Mesothelial cell of epicardium (in vitro differentiated cells): ENCODE results near the gene ZG16B. TPM values are rescaled to one million over a fixed set of nuclear protein-coding genes. Genes with fewer than 3 reads are reported as not detected.

Experiments used
- DNase-seq, 2 experiments: peaks; one replicate each; pipeline ENCODE4 v3.0.0; 2021; ENCODE audit warnings: low spot score in 2 of 2; ENCODE audit not compliant: unreplicated experiment in 2 of 2
- H3K27ac Mint-ChIP-seq: 2 replicates; pipeline ENCODE4 v1.8.0; 2021; ENCODE audit warnings: mixed read lengths
- H3K27me3 Mint-ChIP-seq: 2 replicates; pipeline ENCODE4 v1.8.0; 2021; ENCODE audit warnings: low read depth, mixed read lengths
- H3K36me3 Mint-ChIP-seq: 2 replicates; pipeline ENCODE4 v1.8.0; 2021; ENCODE audit warnings: mixed read lengths
- H3K4me1 Mint-ChIP-seq: 2 replicates; pipeline ENCODE4 v1.8.0; 2021; ENCODE audit warnings: mixed read lengths
- H3K4me3 Mint-ChIP-seq: 2 replicates; pipeline ENCODE4 v1.8.0; 2021; ENCODE audit warnings: mild to moderate bottlenecking, moderate library complexity, mixed read lengths
- H3K9me3 Mint-ChIP-seq: 2 replicates; pipeline ENCODE4 v1.8.0; 2021; ENCODE audit warnings: mixed read lengths
- total RNA-seq: library from RNA; stranded (reverse); gene quantifications from 3 replicates; pipeline ENCODE4 v1.2.1, GENCODE V29; 2021
- TF ChIP-seq, protein P1 (sequence below): fragments of 200-600 bp; sonication (generic); IDR thresholded peaks from one replicate; pipeline ENCODE4 v1.5.0; 2021; ENCODE audit warnings: antibody characterized with exemption; ENCODE audit not compliant: unreplicated experiment

Gene ZG16B
- total RNA-seq, 1 donor from 2014 or later, result 0.51 TPM

DNA sequence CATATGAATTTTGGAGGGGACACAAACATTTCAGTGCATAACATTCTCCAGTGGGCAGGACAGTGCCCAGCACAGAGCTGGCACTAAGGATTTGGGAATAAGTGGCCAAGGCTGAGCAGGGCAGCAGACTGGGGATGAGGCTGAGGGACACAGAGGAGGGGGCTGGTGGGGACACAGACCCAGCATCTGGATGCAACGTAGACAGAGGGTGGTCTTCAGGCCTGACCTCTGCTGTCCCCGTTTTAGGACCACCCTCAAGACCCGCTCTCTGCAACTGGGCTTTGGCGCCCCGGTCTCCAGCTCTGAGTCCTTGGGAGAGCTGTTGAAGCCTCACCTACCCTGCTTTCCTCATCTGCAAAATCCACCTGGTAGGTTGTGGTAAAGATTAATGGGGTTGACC lies 39.5 kb upstream of the ZG16B start:
- Mint-ChIP-seq H3K27ac (no peak overlapping the region), H3K4me3 (no peak overlapping the region), H3K27me3 (peaks cover 45% of the 10 kb centered on the region), H3K9me3 (no peaks in the 10 kb centered on the region), H3K36me3 (no peaks in the 10 kb centered on the region), H3K4me1 (no peaks in the 10 kb centered on the region)
- TF ChIP-seq, protein P1, sequence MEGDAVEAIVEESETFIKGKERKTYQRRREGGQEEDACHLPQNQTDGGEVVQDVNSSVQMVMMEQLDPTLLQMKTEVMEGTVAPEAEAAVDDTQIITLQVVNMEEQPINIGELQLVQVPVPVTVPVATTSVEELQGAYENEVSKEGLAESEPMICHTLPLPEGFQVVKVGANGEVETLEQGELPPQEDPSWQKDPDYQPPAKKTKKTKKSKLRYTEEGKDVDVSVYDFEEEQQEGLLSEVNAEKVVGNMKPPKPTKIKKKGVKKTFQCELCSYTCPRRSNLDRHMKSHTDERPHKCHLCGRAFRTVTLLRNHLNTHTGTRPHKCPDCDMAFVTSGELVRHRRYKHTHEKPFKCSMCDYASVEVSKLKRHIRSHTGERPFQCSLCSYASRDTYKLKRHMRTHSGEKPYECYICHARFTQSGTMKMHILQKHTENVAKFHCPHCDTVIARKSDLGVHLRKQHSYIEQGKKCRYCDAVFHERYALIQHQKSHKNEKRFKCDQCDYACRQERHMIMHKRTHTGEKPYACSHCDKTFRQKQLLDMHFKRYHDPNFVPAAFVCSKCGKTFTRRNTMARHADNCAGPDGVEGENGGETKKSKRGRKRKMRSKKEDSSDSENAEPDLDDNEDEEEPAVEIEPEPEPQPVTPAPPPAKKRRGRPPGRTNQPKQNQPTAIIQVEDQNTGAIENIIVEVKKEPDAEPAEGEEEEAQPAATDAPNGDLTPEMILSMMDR, result no peak
- DNase-seq, result no peak

DNA sequence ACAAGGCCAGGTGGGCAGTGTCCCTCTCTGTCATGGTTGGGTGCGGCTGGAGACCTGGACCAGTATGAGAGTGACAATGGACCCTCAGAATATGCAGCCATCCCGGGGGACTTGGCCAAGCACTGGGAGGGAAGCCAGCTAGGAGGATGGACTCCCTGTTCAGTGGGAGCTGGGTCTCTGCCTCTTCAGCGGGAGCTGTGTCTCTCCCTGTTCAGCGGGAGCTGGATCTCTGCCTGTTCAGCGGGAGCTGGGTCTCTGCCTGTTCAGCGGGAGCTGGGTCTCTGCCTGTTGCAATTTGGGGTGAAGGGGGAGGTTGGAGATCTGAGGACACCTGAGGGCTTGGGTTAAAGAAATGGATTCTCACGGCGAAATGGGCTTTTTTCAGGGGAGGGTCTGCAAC lies 38.9 kb upstream of the ZG16B start:
- H3K4me3 Mint-ChIP-seq, result no peak overlapping the region
- TF ChIP-seq, protein P1, result no peak
- H3K9me3 Mint-ChIP-seq, result no peaks in the 10 kb centered on the region
- no peak for DNase-seq
- no peaks in the 10 kb centered on the region for H3K36me3 Mint-ChIP-seq
- peaks cover 48% of the 10 kb centered on the region for H3K27me3 Mint-ChIP-seq
- H3K4me1 Mint-ChIP-seq, result no peaks in the 10 kb centered on the region
- H3K27ac Mint-ChIP-seq, result no peak overlapping the region

DNA sequence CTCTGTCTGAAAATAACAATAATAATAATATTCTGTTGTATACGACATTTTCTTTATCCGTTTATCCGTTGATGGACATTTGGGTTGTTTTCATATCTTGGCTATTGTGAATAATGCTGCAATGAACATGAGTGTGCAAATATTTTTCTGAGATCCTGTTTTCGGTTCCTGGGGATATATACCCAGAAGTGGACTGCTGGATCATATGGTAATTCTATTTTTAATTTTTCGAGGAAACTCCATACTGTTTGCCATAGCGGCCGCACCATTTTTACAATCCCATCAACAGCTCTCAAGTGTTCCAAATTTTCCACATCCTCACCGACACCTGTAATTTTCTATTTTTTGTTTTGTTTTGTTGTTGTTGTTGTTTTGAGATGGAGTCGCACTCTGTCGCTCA lies 37.2 kb upstream of the ZG16B start:
- Mint-ChIP-seq H3K4me3 (no peak overlapping the region), H3K9me3 (no peaks in the 10 kb centered on the region), H3K27ac (no peak overlapping the region), H3K36me3 (no peaks in the 10 kb centered on the region), H3K4me1 (no peaks in the 10 kb centered on the region), H3K27me3 (peaks cover 53% of the 10 kb centered on the region)
- DNase-seq, result no peak
- TF ChIP-seq, protein P1, result no peak

DNA sequence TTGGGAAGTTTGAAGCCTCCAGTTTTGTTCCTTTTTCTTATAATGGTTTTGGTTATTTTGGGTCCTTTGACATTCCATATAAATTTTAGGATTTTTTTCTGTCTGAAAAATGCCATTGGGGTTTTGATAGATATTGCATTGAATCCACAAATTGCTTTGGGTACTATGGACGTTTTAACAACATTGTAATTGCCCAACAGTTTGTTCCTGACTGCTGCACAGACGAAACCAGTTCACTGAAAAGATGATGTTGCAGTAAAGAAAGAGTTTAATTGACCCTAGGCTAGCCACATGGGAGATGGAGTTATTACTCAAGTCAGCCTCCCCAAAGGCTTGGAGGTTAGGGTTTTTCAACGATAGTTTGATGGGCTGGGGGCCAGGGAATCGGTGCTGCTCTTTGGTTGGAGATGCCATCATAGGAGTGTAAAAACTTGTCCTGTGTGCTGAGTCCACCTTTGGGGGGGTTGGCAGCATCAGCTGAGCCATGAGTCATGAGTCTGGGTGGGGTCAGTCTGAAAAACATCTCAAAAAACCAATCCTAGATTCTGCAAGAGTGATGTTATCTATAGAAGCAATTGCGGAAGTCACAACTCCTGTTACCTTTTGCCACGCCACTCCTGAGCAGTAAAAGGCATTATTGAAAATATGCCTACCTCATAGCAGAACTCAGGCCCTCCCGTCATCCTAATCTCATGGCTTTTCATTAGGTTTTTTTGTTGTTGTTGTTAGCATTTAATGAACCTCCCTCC lies 34.5 kb upstream of the ZG16B start:
- Mint-ChIP-seq H3K9me3 (no peaks in the 10 kb centered on the region), H3K4me1 (no peaks in the 10 kb centered on the region), H3K27me3 (peaks cover 43% of the 10 kb centered on the region), H3K27ac (no peak overlapping the region), H3K36me3 (no peaks in the 10 kb centered on the region), H3K4me3 (no peak overlapping the region)
- TF ChIP-seq, protein P1, result no peak
- no peak for DNase-seq

DNA sequence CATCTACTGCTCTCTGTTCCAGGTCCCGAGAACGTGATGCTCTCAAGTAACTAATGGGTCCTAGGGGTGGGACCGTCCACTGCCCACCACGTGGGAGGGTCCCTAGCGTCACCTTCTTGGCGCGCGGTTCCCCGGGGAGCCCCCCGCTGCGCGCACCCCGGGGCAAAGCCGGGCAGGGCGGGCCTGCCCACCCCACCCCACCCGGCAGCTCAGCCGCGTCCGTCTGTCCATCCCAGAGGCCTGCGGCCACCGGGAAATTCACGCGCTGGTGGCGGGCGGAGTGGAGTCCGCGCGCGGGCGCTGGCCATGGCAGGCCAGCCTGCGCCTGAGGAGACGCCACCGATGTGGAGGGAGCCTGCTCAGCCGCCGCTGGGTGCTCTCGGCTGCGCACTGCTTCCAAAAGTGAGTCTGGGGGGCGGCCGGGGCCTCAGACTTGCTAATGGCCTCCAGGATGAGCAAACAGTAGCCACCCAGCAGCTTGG lies 31.3 kb upstream of the ZG16B start:
- Mint-ChIP-seq H3K4me3 (no peak overlapping the region), H3K36me3 (no peaks in the 10 kb centered on the region), H3K9me3 (peaks cover 8% of the 10 kb centered on the region), H3K4me1 (no peaks in the 10 kb centered on the region), H3K27ac (no peak overlapping the region), H3K27me3 (peaks cover 19% of the 10 kb centered on the region)
- TF ChIP-seq, protein P1, result no peak
- no peak for DNase-seq
